DOHH2 (cell line): ENCODE measurements around the gene FAM118A.

Experiments used
- H3F3A ChIP-seq: fragments of 200-600 bp; sonication (generic), shearing (Covaris generic); 2 replicates; pipeline ENCODE4 v1.6.0; 2016; ENCODE audit warnings: antibody characterized with exemption, mild to moderate bottlenecking; ENCODE audit not compliant: control insufficient read depth, insufficient read depth
- H3K27ac ChIP-seq: fragments of 200-600 bp; sonication (generic); 2 replicates; pipeline ENCODE4 v1.5.1; 2014; ENCODE audit warnings: low read depth, mild to moderate bottlenecking, low read length, moderate library complexity
- H3K27me3 ChIP-seq: fragments of 200-600 bp; sonication (generic); 2 replicates; pipeline ENCODE4 v1.6.1; 2014; ENCODE audit warnings: mild to moderate bottlenecking, low read length, mixed read lengths; ENCODE audit not compliant: control insufficient read depth
- H3K36me3 ChIP-seq: fragments of 200-600 bp; sonication (generic); 2 replicates; pipeline ENCODE4 v1.6.1; 2014; ENCODE audit warnings: mild to moderate bottlenecking, low read length, moderate library complexity, mixed read lengths; ENCODE audit not compliant: control insufficient read depth
- H3K4me1 ChIP-seq: fragments of 200-600 bp; sonication (generic); 2 replicates; pipeline ENCODE4 v1.6.1; 2014; ENCODE audit warnings: mild to moderate bottlenecking, low read length, mixed read lengths; ENCODE audit not compliant: control insufficient read depth
- H3K4me2 ChIP-seq: fragments of 200-600 bp; sonication (generic); 2 replicates; pipeline ENCODE4 v1.6.0; 2014; ENCODE audit warnings: mild to moderate bottlenecking, low read length, moderate library complexity
- H3K4me3 ChIP-seq: fragments of 200-600 bp; sonication (generic); 2 replicates; pipeline ENCODE4 v1.5.1; 2014; ENCODE audit warnings: mild to moderate bottlenecking, low read length, mixed read lengths
- H3K79me2 ChIP-seq: fragments of 200-600 bp; sonication (generic); 2 replicates; pipeline ENCODE4 v1.6.1; 2014; ENCODE audit warnings: mild to moderate bottlenecking, low read length, mixed read lengths; ENCODE audit not compliant: control insufficient read depth
- H3K9me2 ChIP-seq: fragments of 200-600 bp; sonication (generic); replicated peaks from 2 replicates; pipeline ENCODE4 v1.6.1; 2014; ENCODE audit warnings: mild to moderate bottlenecking, low read length, mixed read lengths; ENCODE audit not compliant: control insufficient read depth
- H3K9me3 ChIP-seq: fragments of 200-600 bp; sonication (generic); 2 replicates; pipeline ENCODE4 v1.6.1; 2014; ENCODE audit warnings: antibody characterized with exemption, low read length, mixed read lengths; ENCODE audit not compliant: control insufficient read depth, insufficient read depth
- H4K20me1 ChIP-seq: fragments of 200-600 bp; sonication (generic); 2 replicates; pipeline ENCODE4 v1.6.0; 2014; ENCODE audit warnings: low read depth, mild to moderate bottlenecking, antibody characterized with exemption, low read length, moderate library complexity; ENCODE audit not compliant: control insufficient read depth, insufficient read depth
- CTCF ChIP-seq: fragments of 200-600 bp; sonication (generic); IDR thresholded peaks from one replicate; pipeline ENCODE4 v1.5.1; 2014; ENCODE audit warnings: antibody characterized with exemption, mild to moderate bottlenecking, low read depth, low read length; ENCODE audit not compliant: poor library complexity, severe bottlenecking
- EZH2phosphoT487 ChIP-seq: fragments of 200-600 bp; sonication (generic); IDR thresholded peaks from 2 replicates; pipeline ENCODE4 v1.6.1; 2017; ENCODE audit warnings: borderline replicate concordance, mild to moderate bottlenecking, antibody characterized with exemption, low read length, moderate library complexity, mixed read lengths

The FAM118A gene

GRCh38 chr22:45298934-45299505, 10.7 kb upstream of the FAM118A start:
- Histone ChIP-seq H3K9me3 (no peaks in the 10 kb centered on the region), H3K79me2 (no peaks in the 10 kb centered on the region), H3K36me3 (no peaks in the 10 kb centered on the region), H3K4me2 (no peak overlapping the region), H3K27me3 (peaks cover 23% of the 10 kb centered on the region), H3K4me3 (no peak overlapping the region), H4K20me1 (no peaks in the 10 kb centered on the region), H3K9me2 (no peaks in the 10 kb centered on the region), H3K4me1 (peaks cover 9% of the 10 kb centered on the region), H3K27ac (no peak overlapping the region), H3F3A (no peaks in the 10 kb centered on the region)
- TF ChIP-seq EZH2phosphoT487 (no peak), CTCF (no peak)

- no peaks in the 10 kb centered on the region for H4K20me1 ChIP-seq
- no peaks in the 10 kb centered on the region for H3K36me3 ChIP-seq
- no peak overlapping the region for H3K4me3 ChIP-seq
- H3K27ac ChIP-seq, result no peak overlapping the region
- H3K79me2 ChIP-seq, result no peaks in the 10 kb centered on the region
- no peak for TF ChIP-seq CTCF
- no peak for TF ChIP-seq EZH2phosphoT487
- H3K27me3 ChIP-seq, result peaks cover 23% of the 10 kb centered on the region
- H3K4me2 ChIP-seq, result no peak overlapping the region
- no peaks in the 10 kb centered on the region for H3K9me2 ChIP-seq
- H3K9me3 ChIP-seq, result no peaks in the 10 kb centered on the region
- H3K4me1 ChIP-seq, result no peaks in the 10 kb centered on the region
- H3F3A ChIP-seq, result no peaks in the 10 kb centered on the region
Measured at GRCh38 chr22:45302751-45303150, 7.0 kb upstream of the FAM118A start.

GRCh38 chr22:45303181-45303580, 6.6 kb upstream of the FAM118A start:
- no peak overlapping the region for H3K4me3 ChIP-seq
- no peak overlapping the region for H3K4me2 ChIP-seq

More at GRCh38 chr22:45303181-45303580, 6.6 kb upstream of the FAM118A start:
- H3K9me3 ChIP-seq, result no peaks in the 10 kb centered on the region
- H3K79me2 ChIP-seq, result no peaks in the 10 kb centered on the region
- no peaks in the 10 kb centered on the region for H3K9me2 ChIP-seq
- no peaks in the 10 kb centered on the region for H3K4me1 ChIP-seq
- H3K27ac ChIP-seq, result no peak overlapping the region
- peaks cover 23% of the 10 kb centered on the region for H3K27me3 ChIP-seq
- no peaks in the 10 kb centered on the region for H3K36me3 ChIP-seq
- no peak for TF ChIP-seq CTCF
- no peak for TF ChIP-seq EZH2phosphoT487
- H4K20me1 ChIP-seq, result no peaks in the 10 kb centered on the region
- no peaks in the 10 kb centered on the region for H3F3A ChIP-seq
